ENCODE measurements around the gene CBFA2T2. TPM values are rescaled to one million over a fixed set of nuclear protein-coding genes. Genes with fewer than 3 reads are reported as not detected.
"Not testable (repeated sequence)": the region's sequence is repeated elsewhere in the genome, so short reads cannot be mapped to it uniquely, and the experiment has no call there.

Gene CBFA2T2
- total RNA-seq, 2 donors from 2014 or later, result 14.4 to 15.7 TPM

DNA sequence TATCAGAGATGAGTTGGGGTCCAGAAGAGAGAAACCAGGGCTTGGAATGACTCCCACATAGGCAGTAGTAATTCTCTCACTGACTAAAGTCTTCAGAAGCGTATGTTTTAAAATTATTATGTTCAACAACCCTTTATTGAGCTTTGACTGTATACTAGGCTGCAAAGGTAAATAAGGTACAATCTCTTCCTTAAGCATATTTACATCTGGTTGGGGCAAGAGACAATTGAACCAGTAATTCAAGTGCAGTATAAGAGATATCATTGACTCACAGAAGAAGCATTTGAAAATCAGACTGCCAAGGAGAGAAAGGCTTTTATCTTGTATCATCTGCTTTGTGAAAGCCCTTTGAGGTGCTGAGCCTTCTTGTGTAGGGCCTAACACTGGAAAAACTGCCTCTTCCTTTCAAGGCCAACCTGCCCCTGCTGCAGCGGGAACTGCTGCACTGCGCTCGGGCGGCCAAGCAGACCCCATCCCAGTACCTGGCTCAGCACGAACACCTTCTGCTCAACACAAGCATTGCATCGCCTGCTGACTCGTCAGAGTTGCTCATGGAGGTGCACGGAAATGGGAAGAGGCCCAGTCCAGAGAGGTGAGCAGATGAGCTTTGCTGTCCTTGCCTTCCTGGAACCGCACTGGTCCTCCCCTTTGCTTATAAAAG is 132.9 kb downstream of the CBFA2T2 start:
- H3K36me3 Mint-ChIP-seq (ENCODE audit: insufficient read depth in 2 of 2), result peaks cover 0 to 11% of the 10 kb centered on the region in 2 donors
- no peak overlapping the region for H3K27ac Mint-ChIP-seq
- peaks cover 4% of the 10 kb centered on the region for H3K4me1 Mint-ChIP-seq (ENCODE audit: low read depth)
- no peaks in the 10 kb centered on the region for H3K27me3 Mint-ChIP-seq (ENCODE audit: low read depth)
- no peak for ATAC-seq (replicated peaks in 1 of 2)
- H3K9me3 Mint-ChIP-seq, result no peaks in the 10 kb centered on the region
- no peak overlapping the region for H3K4me3 Mint-ChIP-seq
- no peak for DNase-seq

- Mint-ChIP-seq H3K9me3 (no peaks in the 10 kb centered on the region), H3K4me1 (ENCODE audit: low read depth) (peaks cover 4% of the 10 kb centered on the region), H3K36me3 (ENCODE audit: insufficient read depth in 2 of 2) (peaks cover 0 to 13% of the 10 kb centered on the region in 2 donors), H3K27ac (peak overlapping the region; percentile 53), H3K4me3 (peak overlapping the region in 1 of 2 donors; percentile 8), H3K27me3 (ENCODE audit: low read depth) (no peaks in the 10 kb centered on the region)
- ATAC-seq (replicated peaks in 1 of 2) (peak in 1 of 2 donors; percentile 60), DNase-seq (no peak)
Measured at GRCh38 chr20:33624399-33624798, 134.5 kb downstream of the CBFA2T2 start.

DNA sequence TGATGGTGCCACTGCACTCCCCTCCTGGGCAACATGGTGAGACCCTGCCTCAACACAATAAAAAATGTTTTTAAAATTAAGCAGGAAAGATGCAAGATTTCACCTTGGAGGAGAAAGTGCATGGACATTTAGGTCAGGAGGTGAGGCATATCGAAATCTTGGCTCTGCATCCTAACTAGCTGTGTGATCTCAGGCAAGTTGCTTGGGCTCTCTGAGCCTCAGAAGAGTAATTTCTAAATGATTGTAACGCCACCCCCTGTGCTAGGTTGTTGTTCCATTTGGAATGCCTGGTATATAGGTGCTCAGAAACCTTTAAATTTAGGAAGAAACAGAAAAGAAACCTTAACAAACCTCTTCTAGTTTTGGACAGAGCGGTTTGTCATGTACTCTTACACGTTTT is 136.3 kb downstream of the CBFA2T2 start:
- Mint-ChIP-seq H3K27ac (no peak overlapping the region), H3K4me3 (no peak overlapping the region), H3K4me1 (ENCODE audit: low read depth) (peaks cover 4% of the 10 kb centered on the region), H3K36me3 (ENCODE audit: insufficient read depth in 2 of 2) (peaks cover 0 to 13% of the 10 kb centered on the region in 2 donors), H3K9me3 (no peaks in the 10 kb centered on the region), H3K27me3 (ENCODE audit: low read depth) (no peaks in the 10 kb centered on the region)
- ATAC-seq (replicated peaks in 1 of 2) (no peak), DNase-seq (no peak)

DNA sequence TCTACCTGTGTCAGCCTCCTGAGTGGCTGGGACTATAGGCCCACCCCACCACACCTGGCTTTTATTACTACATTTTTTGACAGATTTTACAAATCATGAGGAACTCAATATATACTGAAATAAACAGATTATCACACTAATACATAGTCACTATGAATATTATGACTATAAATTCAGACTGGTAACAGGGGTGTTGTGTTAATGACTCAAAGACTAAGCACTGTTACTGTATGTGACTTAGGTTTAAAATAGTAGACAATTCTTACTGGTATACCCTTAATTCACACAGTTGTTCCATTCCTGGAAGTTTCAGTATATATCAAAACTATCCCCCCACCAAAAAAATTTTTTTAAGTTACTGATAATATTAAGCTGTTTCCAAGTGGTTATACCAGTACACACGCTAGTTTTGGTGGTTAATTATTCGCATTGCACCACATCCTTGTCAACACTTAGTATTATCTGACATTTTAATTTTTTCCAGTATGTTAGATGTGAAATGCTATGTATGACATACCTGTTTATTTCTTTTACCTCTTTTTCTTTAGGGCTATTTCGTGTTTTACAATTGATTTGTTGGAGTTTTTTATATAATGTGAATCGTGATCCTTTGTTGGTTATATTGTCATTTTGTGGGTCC is 137.8 kb downstream of the CBFA2T2 start:
- H3K36me3 Mint-ChIP-seq (ENCODE audit: insufficient read depth in 2 of 2), result peaks cover 0 to 13% of the 10 kb centered on the region in 2 donors
- ATAC-seq (replicated peaks in 1 of 2), result no peak
- no peak overlapping the region for H3K4me3 Mint-ChIP-seq
- H3K9me3 Mint-ChIP-seq, result no peaks in the 10 kb centered on the region
- no peak for DNase-seq
- H3K27ac Mint-ChIP-seq, result peak overlapping the region; percentile 38
- H3K27me3 Mint-ChIP-seq (ENCODE audit: low read depth), result no peaks in the 10 kb centered on the region
- H3K4me1 Mint-ChIP-seq (ENCODE audit: low read depth), result peaks cover 4% of the 10 kb centered on the region

DNA sequence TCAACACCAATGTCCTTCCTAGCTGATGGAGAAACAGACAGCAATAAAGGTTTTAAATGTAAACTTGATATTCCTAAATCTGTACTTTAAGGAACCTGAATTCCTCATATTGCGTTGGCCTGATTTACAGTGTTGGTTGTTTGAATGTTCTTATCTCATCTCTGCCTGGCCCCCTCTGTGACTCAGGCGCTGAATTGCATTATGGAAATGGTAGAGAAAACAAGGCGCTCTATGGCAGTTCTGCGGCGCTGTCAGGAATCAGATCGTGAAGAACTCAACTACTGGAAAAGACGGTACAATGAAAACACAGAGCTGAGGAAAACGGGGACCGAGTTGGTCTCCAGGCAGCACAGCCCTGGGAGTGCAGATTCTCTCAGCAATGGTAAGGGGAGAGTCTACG is 139.6 kb downstream of the CBFA2T2 start:
- Mint-ChIP-seq H3K4me1 (ENCODE audit: low read depth) (peaks cover 9% of the 10 kb centered on the region), H3K27ac (peak overlapping the region; percentile 31), H3K36me3 (ENCODE audit: insufficient read depth in 2 of 2) (peaks cover 0 to 7% of the 10 kb centered on the region in 2 donors), H3K9me3 (no peaks in the 10 kb centered on the region), H3K27me3 (ENCODE audit: low read depth) (no peaks in the 10 kb centered on the region), H3K4me3 (no peak overlapping the region)
- no peak for ATAC-seq (replicated peaks in 1 of 2)
- no peak for DNase-seq

GRCh38 chr20:33629979-33630378 is 140.1 kb downstream of the CBFA2T2 start:
- H3K27ac Mint-ChIP-seq, result no peak overlapping the region
- H3K27me3 Mint-ChIP-seq (ENCODE audit: low read depth), result no peaks in the 10 kb centered on the region

DNA sequence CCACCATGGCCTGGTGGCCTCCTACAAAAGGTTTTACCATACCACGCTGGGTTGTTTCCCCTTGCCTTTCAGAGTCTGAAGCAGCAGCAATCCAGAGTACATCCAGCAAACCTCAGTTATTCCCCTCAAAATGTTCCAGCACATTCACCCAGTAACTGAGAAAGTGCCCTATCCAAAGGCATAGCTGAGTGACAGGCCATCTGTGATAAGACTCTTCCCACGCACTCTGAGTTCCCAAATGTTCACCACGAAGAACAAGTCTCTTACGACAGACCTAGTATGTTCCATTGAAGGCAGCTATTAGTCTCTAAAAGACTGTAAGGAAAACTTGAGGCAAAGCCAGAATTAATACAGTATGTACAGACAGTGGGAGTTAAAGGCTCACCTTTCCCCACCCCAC is 140.6 kb downstream of the CBFA2T2 start:
- Mint-ChIP-seq H3K9me3 (no peaks in the 10 kb centered on the region), H3K4me3 (no peak overlapping the region), H3K4me1 (ENCODE audit: low read depth) (peaks cover 8% of the 10 kb centered on the region), H3K27ac (no peak overlapping the region), H3K27me3 (ENCODE audit: low read depth) (no peaks in the 10 kb centered on the region), H3K36me3 (ENCODE audit: insufficient read depth in 2 of 2) (peaks cover 0 to 2% of the 10 kb centered on the region in 2 donors)
- DNase-seq (no peak), ATAC-seq (replicated peaks in 1 of 2) (no peak)

More at GRCh38 chr20:33629979-33630378, 140.1 kb downstream of the CBFA2T2 start:
- Mint-ChIP-seq H3K9me3 (no peaks in the 10 kb centered on the region), H3K4me1 (ENCODE audit: low read depth) (peaks cover 8% of the 10 kb centered on the region), H3K4me3 (no peak overlapping the region), H3K36me3 (ENCODE audit: insufficient read depth in 2 of 2) (peaks cover 0 to 6% of the 10 kb centered on the region in 2 donors)
- ATAC-seq (replicated peaks in 1 of 2) (no peak), DNase-seq (no peak)

DNA sequence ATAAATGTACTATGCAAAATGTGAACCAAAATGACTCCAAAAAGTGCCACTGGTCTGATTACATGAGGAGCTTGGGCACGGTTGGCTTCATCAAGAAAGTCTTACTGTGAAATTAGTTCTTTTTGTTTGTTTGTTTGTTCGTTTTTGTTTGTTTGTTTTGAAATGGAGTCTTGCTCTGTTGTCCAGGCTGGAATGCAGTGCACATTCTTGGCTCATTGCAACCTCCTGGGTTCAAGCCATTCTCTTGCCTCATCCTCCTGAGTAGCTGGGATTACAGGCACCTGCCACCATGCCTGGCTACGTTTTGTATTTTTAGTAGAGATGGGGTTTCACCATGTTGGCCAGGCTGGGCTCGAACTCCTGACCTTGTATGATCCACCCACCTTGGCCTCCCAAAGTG is 142.0 kb downstream of the CBFA2T2 start:
- not testable (repeated sequence) for H3K9me3 Mint-ChIP-seq; H3K4me1 Mint-ChIP-seq (ENCODE audit: low read depth); H3K4me3 Mint-ChIP-seq; DNase-seq; ATAC-seq (replicated peaks in 1 of 2); H3K27ac Mint-ChIP-seq; H3K27me3 Mint-ChIP-seq (ENCODE audit: low read depth); H3K36me3 Mint-ChIP-seq (ENCODE audit: insufficient read depth in 2 of 2)

DNA sequence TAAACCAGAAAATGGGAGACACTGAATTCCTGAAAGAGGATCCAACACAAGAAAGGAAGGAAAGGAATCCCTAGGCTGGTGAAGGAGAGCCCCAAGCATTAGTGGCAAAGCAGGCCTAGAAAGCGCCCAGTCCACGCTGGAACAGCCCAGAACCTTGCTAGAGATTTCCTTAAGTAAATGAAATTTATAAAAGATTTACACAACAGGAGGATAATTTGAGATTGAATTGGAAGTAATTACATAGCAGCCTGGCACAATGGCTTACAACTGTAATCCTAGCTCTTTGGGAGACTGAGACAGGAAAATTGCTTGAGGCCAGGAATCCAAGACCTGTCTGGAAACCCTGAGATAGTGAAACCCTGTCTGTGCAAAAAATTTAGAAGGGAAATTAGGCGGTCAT is 145.4 kb downstream of the CBFA2T2 start:
- ATAC-seq (replicated peaks in 1 of 2), result no peak

GRCh38 chr20:33636776-33637175 is 146.9 kb downstream of the CBFA2T2 start:
- Mint-ChIP-seq H3K27me3 (ENCODE audit: low read depth) (no peaks in the 10 kb centered on the region), H3K4me1 (ENCODE audit: low read depth) (peaks cover 8% of the 10 kb centered on the region), H3K27ac (no peak overlapping the region), H3K4me3 (no peak overlapping the region), H3K36me3 (ENCODE audit: insufficient read depth in 2 of 2) (peaks cover 0 to 10% of the 10 kb centered on the region in 2 donors), H3K9me3 (no peaks in the 10 kb centered on the region)
- DNase-seq, result no peak
- ATAC-seq (replicated peaks in 1 of 2), result no peak

More for the DNA sequence above, 145.4 kb downstream of the CBFA2T2 start:
- no peak overlapping the region for H3K27ac Mint-ChIP-seq
- peaks cover 0 to 5% of the 10 kb centered on the region in 2 donors for H3K36me3 Mint-ChIP-seq (ENCODE audit: insufficient read depth in 2 of 2)
- H3K4me1 Mint-ChIP-seq (ENCODE audit: low read depth), result peaks cover 8% of the 10 kb centered on the region
- no peak overlapping the region for H3K4me3 Mint-ChIP-seq
- no peaks in the 10 kb centered on the region for H3K9me3 Mint-ChIP-seq
- H3K27me3 Mint-ChIP-seq (ENCODE audit: low read depth), result no peaks in the 10 kb centered on the region
- DNase-seq, result no peak

- H3K4me1 Mint-ChIP-seq (ENCODE audit: low read depth), result no peaks in the 10 kb centered on the region
Measured at GRCh38 chr20:33640287-33640686, 150.4 kb downstream of the CBFA2T2 start.

DNA sequence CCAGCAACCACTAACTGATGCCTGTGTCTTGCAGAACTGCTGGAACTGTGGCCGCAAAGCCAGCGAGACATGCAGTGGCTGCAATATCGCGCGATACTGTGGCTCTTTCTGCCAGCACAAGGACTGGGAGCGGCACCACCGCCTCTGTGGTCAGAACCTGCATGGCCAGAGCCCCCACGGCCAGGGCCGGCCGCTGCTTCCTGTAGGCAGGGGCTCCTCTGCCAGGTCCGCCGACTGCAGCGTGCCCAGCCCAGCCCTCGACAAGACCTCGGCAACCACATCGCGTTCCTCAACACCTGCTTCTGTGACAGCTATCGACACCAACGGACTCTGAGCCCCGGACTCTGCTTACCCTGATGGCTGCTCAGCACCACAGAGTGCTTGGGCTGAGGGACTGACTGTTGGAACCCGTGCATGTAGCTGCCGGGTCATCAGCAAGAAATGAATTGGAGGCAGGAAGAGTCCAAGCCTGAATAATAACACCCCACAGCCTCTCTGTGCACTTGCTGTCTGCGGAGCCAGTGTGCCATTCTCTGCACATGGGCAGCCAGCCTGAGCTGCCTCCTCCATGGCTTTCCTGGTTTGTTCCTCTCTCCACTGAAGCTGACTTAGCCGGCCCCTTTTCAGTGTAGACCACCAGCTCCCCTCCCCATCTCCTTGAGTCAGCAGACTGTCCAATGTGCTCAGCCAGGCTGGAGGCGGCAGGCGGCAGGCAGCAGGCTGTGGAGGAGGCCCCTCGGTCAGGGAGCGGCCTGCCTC is 154.6 kb downstream of the CBFA2T2 start:
- H3K9me3 Mint-ChIP-seq, result no peaks in the 10 kb centered on the region
- ATAC-seq (replicated peaks in 1 of 2) (no peak), DNase-seq (no peak)
- no peak overlapping the region for H3K27ac Mint-ChIP-seq
- peaks cover 17% of the 10 kb centered on the region for H3K4me1 Mint-ChIP-seq (ENCODE audit: low read depth)
- H3K27me3 Mint-ChIP-seq (ENCODE audit: low read depth), result no peaks in the 10 kb centered on the region
- H3K36me3 Mint-ChIP-seq (ENCODE audit: insufficient read depth in 2 of 2), result peaks cover 0 to 6% of the 10 kb centered on the region in 2 donors
- no peak overlapping the region for H3K4me3 Mint-ChIP-seq

More at GRCh38 chr20:33640287-33640686, 150.4 kb downstream of the CBFA2T2 start:
- ATAC-seq (replicated peaks in 1 of 2) (no peak), DNase-seq (no peak)
- H3K4me3 Mint-ChIP-seq, result no peak overlapping the region
- H3K9me3 Mint-ChIP-seq, result no peaks in the 10 kb centered on the region
- no peak overlapping the region for H3K27ac Mint-ChIP-seq
- H3K36me3 Mint-ChIP-seq (ENCODE audit: insufficient read depth in 2 of 2), result peaks cover 0 to 10% of the 10 kb centered on the region in 2 donors
- H3K27me3 Mint-ChIP-seq (ENCODE audit: low read depth), result no peaks in the 10 kb centered on the region

DNA sequence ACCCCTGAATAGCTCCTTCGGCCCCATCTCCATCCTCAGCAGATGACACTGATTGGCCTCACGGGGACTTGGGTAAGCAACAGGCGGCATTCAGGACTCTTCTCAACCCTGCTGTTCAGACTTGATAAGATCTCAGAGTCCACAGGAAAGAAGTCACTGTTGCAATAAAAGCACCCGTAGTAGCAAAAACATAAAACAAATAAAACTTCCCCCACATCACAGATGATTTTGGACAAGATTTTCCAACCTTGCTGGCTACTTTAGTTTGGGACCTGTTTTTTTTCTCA is 155.1 kb downstream of the CBFA2T2 start:
- no peak overlapping the region for H3K27ac Mint-ChIP-seq
- H3K36me3 Mint-ChIP-seq (ENCODE audit: insufficient read depth in 2 of 2), result peaks cover 0 to 6% of the 10 kb centered on the region in 2 donors
- no peaks in the 10 kb centered on the region for H3K9me3 Mint-ChIP-seq
- DNase-seq, result no peak
- H3K4me1 Mint-ChIP-seq (ENCODE audit: low read depth), result peaks cover 23% of the 10 kb centered on the region
- H3K4me3 Mint-ChIP-seq, result no peak overlapping the region
- H3K27me3 Mint-ChIP-seq (ENCODE audit: low read depth), result no peaks in the 10 kb centered on the region
- ATAC-seq (replicated peaks in 1 of 2), result no peak
